SU-DHL-6 (cell line): Measurements from ENCODE around the gene WSCD2.

Source experiments
- CTCF ChIP-seq: fragments of 200-600 bp; sonication (generic); IDR thresholded peaks from one replicate; pipeline ENCODE4 v1.5.1; 2017; ENCODE audit warnings: antibody characterized with exemption, mild to moderate bottlenecking, low read length, moderate library complexity; ENCODE audit not compliant: insufficient read depth, poor library complexity, severe bottlenecking
- EZH2phosphoT487 ChIP-seq: fragments of 200-600 bp; sonication (generic), shearing (Covaris generic); conservative IDR thresholded peaks from 2 replicates; pipeline ENCODE4 v1.6.1; 2018; ENCODE audit warnings: mild to moderate bottlenecking, antibody characterized with exemption, low read length, moderate library complexity, mixed read lengths

- TF ChIP-seq EZH2phosphoT487, result no peak
- no peak for TF ChIP-seq CTCF
Measured at GRCh38 chr12:108123402-108123801, 5.7 kb upstream of the WSCD2 start.
